HFFc6 (cell line): Measurements from ENCODE around the gene PWWP2B. TPM values are rescaled to one million over a fixed set of nuclear protein-coding genes. Genes with fewer than 3 reads are reported as not detected.

Source experiments
- DNase-seq: peaks from one replicate; pipeline ENCODE4 v3.0.0-alpha.2; 2018
- H3K27ac Mint-ChIP-seq: 2 replicates; pipeline ENCODE4 v1.8.0; 2020; ENCODE audit warnings: mild to moderate bottlenecking, mixed read lengths
- H3K27me3 Mint-ChIP-seq: 2 replicates; pipeline ENCODE4 v1.8.0; 2021; ENCODE audit warnings: mild to moderate bottlenecking, moderate library complexity, mixed read lengths; ENCODE audit not compliant: insufficient read depth
- H3K36me3 Mint-ChIP-seq: 2 replicates; pipeline ENCODE4 v1.8.0; 2021; ENCODE audit warnings: low read depth, mixed read lengths
- H3K4me1 Mint-ChIP-seq: 2 replicates; pipeline ENCODE4 v1.8.0; 2020; ENCODE audit warnings: low read depth, mixed read lengths
- H3K4me3 Mint-ChIP-seq: 2 replicates; pipeline ENCODE4 v1.8.0; 2020; ENCODE audit warnings: mild to moderate bottlenecking, moderate library complexity, mixed read lengths
- H3K9me3 Mint-ChIP-seq: 2 replicates; pipeline ENCODE4 v1.8.0; 2020; ENCODE audit warnings: mild to moderate bottlenecking, mixed read lengths
- total RNA-seq, 6 experiments: library from RNA; stranded (reverse); fragmentation: NEBNext Ultra II Directional; extraction: Animal tissue kit (Norgen Biotek cat#: 25700); gene quantifications; 2 replicates in 1 of 6; 3 replicates in 5 of 6; pipeline ENCODE4 v1.2.3, GENCODE V29; 2021
- TF ChIP-seq, protein P1 (sequence below): fragments of 200-600 bp; sonication (generic); IDR thresholded peaks from 2 replicates; pipeline ENCODE4 v1.5.0; 2021; ENCODE audit warnings: antibody characterized with exemption, mild to moderate bottlenecking

PWWP2B gene
- total RNA-seq, 6 experiments from 2014 or later: 4.1 to 6.3 (median 4.7) TPM

DNA sequence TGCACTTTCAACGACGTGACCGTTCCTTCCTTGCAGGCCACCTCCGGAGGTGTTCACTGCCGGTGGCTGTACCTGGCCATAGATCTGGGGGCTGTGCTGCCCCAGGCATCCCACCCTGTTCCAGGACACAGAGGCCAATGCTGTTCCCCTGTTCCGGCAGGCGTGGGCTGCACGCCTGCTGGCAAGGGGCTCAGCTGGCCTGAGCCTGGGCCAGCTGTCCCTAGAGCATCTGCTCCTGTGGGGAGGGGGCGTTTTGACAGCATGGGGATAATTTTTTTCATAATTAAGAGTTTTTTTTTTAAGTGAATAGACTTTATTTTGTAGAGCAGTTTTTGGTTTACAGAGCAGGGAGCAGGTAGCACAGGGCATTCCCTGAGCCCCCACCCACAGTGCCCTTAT lies 28.8 kb downstream of the PWWP2B start:
- no peak for DNase-seq
- H3K27ac Mint-ChIP-seq: no peak overlapping the region
- H3K36me3 Mint-ChIP-seq: no peaks in the 10 kb centered on the region
- H3K9me3 Mint-ChIP-seq: no peaks in the 10 kb centered on the region
- TF ChIP-seq, protein P1, sequence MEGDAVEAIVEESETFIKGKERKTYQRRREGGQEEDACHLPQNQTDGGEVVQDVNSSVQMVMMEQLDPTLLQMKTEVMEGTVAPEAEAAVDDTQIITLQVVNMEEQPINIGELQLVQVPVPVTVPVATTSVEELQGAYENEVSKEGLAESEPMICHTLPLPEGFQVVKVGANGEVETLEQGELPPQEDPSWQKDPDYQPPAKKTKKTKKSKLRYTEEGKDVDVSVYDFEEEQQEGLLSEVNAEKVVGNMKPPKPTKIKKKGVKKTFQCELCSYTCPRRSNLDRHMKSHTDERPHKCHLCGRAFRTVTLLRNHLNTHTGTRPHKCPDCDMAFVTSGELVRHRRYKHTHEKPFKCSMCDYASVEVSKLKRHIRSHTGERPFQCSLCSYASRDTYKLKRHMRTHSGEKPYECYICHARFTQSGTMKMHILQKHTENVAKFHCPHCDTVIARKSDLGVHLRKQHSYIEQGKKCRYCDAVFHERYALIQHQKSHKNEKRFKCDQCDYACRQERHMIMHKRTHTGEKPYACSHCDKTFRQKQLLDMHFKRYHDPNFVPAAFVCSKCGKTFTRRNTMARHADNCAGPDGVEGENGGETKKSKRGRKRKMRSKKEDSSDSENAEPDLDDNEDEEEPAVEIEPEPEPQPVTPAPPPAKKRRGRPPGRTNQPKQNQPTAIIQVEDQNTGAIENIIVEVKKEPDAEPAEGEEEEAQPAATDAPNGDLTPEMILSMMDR: no peak
- no peaks in the 10 kb centered on the region for H3K4me1 Mint-ChIP-seq
- H3K4me3 Mint-ChIP-seq: no peak overlapping the region
- H3K27me3 Mint-ChIP-seq: no peaks in the 10 kb centered on the region; the same call in 1 of the 2 replicates

DNA sequence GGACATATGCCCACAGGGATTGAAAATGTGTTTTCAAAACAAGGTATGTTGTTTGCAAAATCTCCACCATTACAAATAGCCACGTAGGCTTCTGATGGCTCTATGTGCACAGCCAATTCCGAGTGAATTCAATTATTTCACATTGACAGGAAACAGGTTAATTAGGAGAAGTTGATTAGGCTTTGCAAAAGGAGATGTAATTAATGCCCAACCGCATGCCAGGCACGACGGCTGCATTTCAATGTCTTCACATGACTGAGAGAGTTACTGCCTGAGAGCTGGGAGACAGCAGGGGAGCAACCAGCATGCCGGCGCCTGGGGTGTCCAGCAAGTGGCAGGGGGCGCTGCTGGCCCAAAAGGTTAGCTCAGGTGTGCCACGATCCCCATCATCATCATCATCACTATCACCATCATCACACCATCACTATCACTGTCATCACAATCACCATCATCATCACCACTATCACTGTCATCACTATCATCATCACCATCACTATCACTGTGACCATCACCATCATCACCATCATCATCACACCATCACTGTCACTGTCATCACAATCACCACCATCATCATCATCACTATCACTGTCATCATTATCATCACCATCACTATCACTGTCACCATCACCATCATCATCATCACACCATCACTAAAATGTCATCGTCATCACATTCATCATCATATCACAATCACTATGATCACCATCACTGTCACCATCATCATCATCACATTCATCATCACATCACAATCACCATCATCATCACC lies 30.2 kb downstream of the PWWP2B start:
- TF ChIP-seq, protein P1: no peak
- no peaks in the 10 kb centered on the region; the same call in 1 of the 2 replicates for H3K27me3 Mint-ChIP-seq
- H3K4me3 Mint-ChIP-seq: no peak overlapping the region
- no peak for DNase-seq
- H3K9me3 Mint-ChIP-seq: no peaks in the 10 kb centered on the region
- no peaks in the 10 kb centered on the region for H3K36me3 Mint-ChIP-seq
- no peak overlapping the region for H3K27ac Mint-ChIP-seq
- no peaks in the 10 kb centered on the region for H3K4me1 Mint-ChIP-seq

DNA sequence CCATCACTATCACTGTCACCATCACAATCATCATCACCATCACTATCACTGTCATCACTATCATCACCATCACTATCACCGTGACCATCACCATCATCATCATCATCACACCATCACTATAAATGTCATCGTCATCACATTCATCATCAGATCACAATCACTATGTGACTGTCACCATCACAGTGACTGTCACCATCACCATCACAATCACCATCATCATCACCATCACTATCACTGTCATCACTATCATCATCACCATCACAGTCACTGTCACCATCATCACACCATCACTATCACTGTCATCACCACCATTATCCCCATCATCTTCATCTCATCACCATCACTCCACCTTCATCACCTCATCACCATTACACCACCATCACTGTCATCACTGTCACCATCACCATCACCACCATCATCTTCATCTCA lies 31.0 kb downstream of the PWWP2B start:
- no peak overlapping the region for H3K4me3 Mint-ChIP-seq
- H3K27me3 Mint-ChIP-seq: no peaks in the 10 kb centered on the region; the same call in 1 of the 2 replicates
- no peak for DNase-seq
- no peaks in the 10 kb centered on the region for H3K36me3 Mint-ChIP-seq
- TF ChIP-seq, protein P1: no peak
- H3K4me1 Mint-ChIP-seq: no peaks in the 10 kb centered on the region
- no peaks in the 10 kb centered on the region for H3K9me3 Mint-ChIP-seq
- H3K27ac Mint-ChIP-seq: no peak overlapping the region

DNA sequence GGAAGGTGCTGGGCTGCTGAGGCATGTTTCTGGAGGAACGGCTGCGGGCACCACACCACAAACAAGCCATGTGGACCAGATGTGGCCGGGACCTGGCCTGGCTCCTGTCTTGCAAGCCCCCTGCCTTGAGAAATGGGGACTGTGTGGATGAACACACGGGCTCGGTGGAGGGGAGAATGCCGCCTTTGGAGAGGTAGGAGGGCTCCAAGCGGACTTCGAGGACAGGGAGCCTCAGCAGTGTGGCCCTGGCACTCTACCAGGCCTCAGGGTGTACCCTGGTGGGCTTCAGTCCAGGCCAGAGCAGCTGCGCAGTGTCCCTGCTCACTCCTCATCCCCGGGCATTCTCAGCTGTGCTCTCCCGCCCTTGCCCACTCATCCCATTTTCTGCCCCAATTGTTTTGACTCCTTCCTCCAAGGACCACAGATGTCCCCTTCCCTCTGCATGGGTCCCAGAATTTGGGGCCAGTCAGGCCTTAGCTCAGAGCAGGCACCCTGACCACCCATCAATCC lies 31.5 kb downstream of the PWWP2B start:
- Mint-ChIP-seq H3K27me3 (no peaks in the 10 kb centered on the region; the same call in 1 of the 2 replicates), H3K27ac (no peak overlapping the region), H3K4me3 (no peak overlapping the region), H3K9me3 (no peaks in the 10 kb centered on the region), H3K36me3 (no peaks in the 10 kb centered on the region), H3K4me1 (no peaks in the 10 kb centered on the region)
- DNase-seq: no peak
- TF ChIP-seq, protein P1: no peak

DNA sequence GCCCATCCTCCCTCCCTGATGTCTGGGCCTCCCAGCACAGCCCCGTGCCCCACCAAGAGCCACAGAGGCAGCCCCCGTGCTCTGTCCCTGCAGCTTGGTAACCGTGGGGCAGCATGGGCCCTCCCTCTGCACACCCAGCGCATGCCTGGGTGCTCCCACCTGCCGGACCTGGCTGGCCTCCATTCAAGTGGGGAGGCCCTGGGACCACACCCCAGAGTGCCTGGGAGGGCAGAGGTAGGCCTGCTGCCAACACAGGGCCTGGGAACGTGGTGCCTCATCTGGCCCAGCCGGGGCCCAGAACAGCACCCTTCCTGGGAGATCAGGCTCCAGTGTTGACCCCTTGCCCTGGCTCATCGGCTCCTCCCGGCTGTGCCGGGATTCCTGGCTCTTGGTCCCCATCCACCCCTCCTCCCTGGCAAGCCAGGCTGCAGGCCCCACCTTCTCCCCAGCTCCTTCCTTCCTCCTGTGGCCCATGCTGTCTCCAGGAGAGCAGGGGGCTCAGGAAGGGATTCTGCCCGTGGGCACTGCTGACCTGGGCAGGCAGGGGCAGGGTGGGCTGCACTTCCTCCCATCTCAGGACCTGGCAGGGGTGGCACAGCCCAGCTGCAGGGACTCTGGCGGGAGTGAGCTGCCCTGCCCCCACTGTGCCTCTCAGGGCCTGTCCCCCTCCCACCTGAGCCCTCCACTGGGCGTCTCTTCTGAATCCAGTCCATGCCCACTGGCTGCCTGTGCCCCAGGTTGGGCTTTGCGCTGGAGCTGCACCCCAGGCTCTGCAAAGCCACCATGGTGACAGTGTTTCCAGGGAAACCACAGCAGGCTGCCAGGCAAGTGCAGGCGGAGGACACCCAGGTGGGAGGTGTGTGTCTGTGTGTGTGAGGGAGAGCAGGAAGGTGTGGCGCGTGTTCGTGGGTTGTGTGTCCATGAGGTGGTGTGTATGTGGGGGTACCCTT lies 32.6 kb downstream of the PWWP2B start:
- Mint-ChIP-seq H3K4me1 (no peaks in the 10 kb centered on the region), H3K36me3 (no peaks in the 10 kb centered on the region), H3K27ac (no peak overlapping the region), H3K27me3 (no peaks in the 10 kb centered on the region; the same call in 1 of the 2 replicates), H3K9me3 (no peaks in the 10 kb centered on the region), H3K4me3 (no peak overlapping the region)
- TF ChIP-seq, protein P1: no peak
- DNase-seq: no peak
